Endothelial cell of umbilical vein (primary cell): ENCODE measurements around the gene TCF7. TPM values are rescaled to one million over a fixed set of nuclear protein-coding genes. Genes with fewer than 3 reads are reported as not detected.

Experiments
- BruUV-seq: library from RNA; stranded (reverse); fragments of 400-500 nt; replicated peaks from 2 replicates; lab custom pipeline; 2021; lab: Mats Ljungman, UMichigan
- CTCF ChIA-PET: fragments of 300-600, 350-600 bp; sonication (Branson Sonifier 250); formaldehyde crosslinking; loops from one replicate; lab custom pipeline; 2021; ENCODE audit warnings: antibody characterized with exemption, inconsistent platforms; lab: Charles Lee
- POLR2A ChIA-PET: fragments of 300-600, 350-600 bp; sonication (Branson Sonifier 250); formaldehyde crosslinking; loops from one replicate; lab custom pipeline; 2021; ENCODE audit warnings: antibody characterized with exemption, inconsistent platforms; lab: Charles Lee
- DNase-seq: peaks from one replicate; pipeline ENCODE4 v3.0.0-alpha.2; 2011; ENCODE audit warnings: low read depth, low spot score
- FAIRE-seq: peaks from 2 replicates; lab custom pipeline; 2011; peaks lifted over from hg19 to GRCh38; lab: Jason Lieb, UNC
- H2AFZ ChIP-seq: 2 replicates; pipeline ENCODE4 v1.6.0; 2012; ENCODE audit warnings: low read depth, low read length, control low read depth, inconsistent platforms
- H3K27ac ChIP-seq: 2 replicates; pipeline ENCODE4 v1.5.1; 2011; ENCODE audit warnings: low read depth, mild to moderate bottlenecking, control low read depth, low read length, moderate library complexity; ENCODE audit not compliant: insufficient read depth
- H3K27me3 ChIP-seq, 2 experiments: 2 replicates each; pipeline versions ENCODE4 v1.6.0 to v1.6.1; 2011; ENCODE audit warnings: low read length in 2 of 2, mixed read lengths in 1 of 2; ENCODE audit not compliant: control insufficient read depth in 2 of 2, insufficient read depth in 2 of 2
- H3K36me3 ChIP-seq, 2 experiments: 2 replicates in 1 of 2; 3 replicates in 1 of 2; pipeline ENCODE4 v1.5.1; 2011; ENCODE audit warnings: low read length in 2 of 2, mild to moderate bottlenecking in 1 of 2, moderate library complexity in 1 of 2; ENCODE audit not compliant: control insufficient read depth in 2 of 2, insufficient read depth in 2 of 2; ENCODE audit errors: extremely low read depth in 1 of 2
- H3K4me1 ChIP-seq: 3 replicates; pipeline ENCODE4 v1.5.1; 2011; ENCODE audit warnings: mild to moderate bottlenecking, low read length; ENCODE audit not compliant: control insufficient read depth, insufficient read depth; ENCODE audit errors: extremely low read depth
- H3K4me2 ChIP-seq: 2 replicates; pipeline ENCODE4 v1.6.1; 2011; ENCODE audit warnings: low read length, control low read depth, mixed read lengths; ENCODE audit not compliant: insufficient read depth
- H3K4me3 ChIP-seq, 3 experiments: fragments of 200-600 bp in 1 of 3; sonication (generic), shearing (Covaris generic) in 1 of 3; replicated peaks in 1 of 3; 2 replicates each; pipeline ENCODE4 v1.5.1; 2011 to 2016; ENCODE audit warnings: control low read depth in 3 of 3, low read length in 3 of 3, mild to moderate bottlenecking in 2 of 3, inconsistent platforms in 1 of 3, low read depth in 1 of 3, moderate library complexity in 1 of 3; ENCODE audit not compliant: insufficient read depth in 1 of 3
- H3K79me2 ChIP-seq: 2 replicates; pipeline ENCODE4 v1.6.0; 2012; ENCODE audit warnings: low read length, inconsistent platforms; ENCODE audit not compliant: control insufficient read depth, insufficient read depth
- H3K9ac ChIP-seq: replicated peaks from 2 replicates; pipeline ENCODE3; 2011; ENCODE audit warnings: low read length, control low read depth; ENCODE audit not compliant: insufficient read depth; ENCODE audit errors: extremely low read depth
- H3K9me1 ChIP-seq: replicated peaks from 3 replicates; pipeline ENCODE4 v1.6.0; 2011; ENCODE audit warnings: mild to moderate bottlenecking, low read length; ENCODE audit not compliant: control insufficient read depth, insufficient read depth; ENCODE audit errors: extremely low read depth
- H3K9me3 ChIP-seq: replicated peaks from 2 replicates; pipeline ENCODE4 v1.5.1; 2012; ENCODE audit warnings: low read length, inconsistent platforms; ENCODE audit not compliant: control insufficient read depth, insufficient read depth
- H4K20me1 ChIP-seq: replicated peaks from 2 replicates; pipeline ENCODE3; 2011; ENCODE audit warnings: mild to moderate bottlenecking, low read length; ENCODE audit not compliant: control insufficient read depth, insufficient read depth; ENCODE audit errors: extremely low read depth
- EZH2 ChIP-seq: IDR thresholded peaks from 2 replicates; pipeline ENCODE4 v1.6.1; 2012; ENCODE audit warnings: borderline replicate concordance, low read depth, mild to moderate bottlenecking, moderate library complexity, low read length, inconsistent platforms; ENCODE audit not compliant: severe bottlenecking
- GATA2 ChIP-seq: IDR thresholded peaks from 2 replicates; pipeline ENCODE4 v1.7.0; 2011; ENCODE audit warnings: low read depth, mild to moderate bottlenecking, moderate library complexity, mixed read lengths, low read length; ENCODE audit not compliant: insufficient read length, insufficient read depth
- JUN ChIP-seq: IDR thresholded peaks from 2 replicates; pipeline ENCODE4 v1.6.1; 2011; ENCODE audit warnings: borderline replicate concordance, low read depth; ENCODE audit not compliant: insufficient read length, insufficient read depth
- MYC ChIP-seq: IDR thresholded peaks from one replicate; pipeline ENCODE4 v1.6.1; 2011; ENCODE audit warnings: mild to moderate bottlenecking, low read depth, low read length
- POLR2A ChIP-seq: IDR thresholded peaks from 2 replicates; pipeline ENCODE4 v1.6.1; 2012; ENCODE audit warnings: low read depth, mild to moderate bottlenecking, control low read depth, low read length
- POLR2AphosphoS5 ChIP-seq: IDR thresholded peaks from 2 replicates; pipeline ENCODE4 v1.6.1; 2012; ENCODE audit warnings: low read depth, mild to moderate bottlenecking, control low read depth, low read length, moderate library complexity; ENCODE audit not compliant: insufficient read depth
- dilution Hi-C: fragments of 300-500 bp; cut with MboI; formaldehyde crosslinking; loops from one replicate; pipeline ENCODE4 v1.15.0; 2019; ENCODE audit warnings: low sequenced_read_pairs; ENCODE audit not compliant: extremely low pct_ligation_motif_present
- intact Hi-C: fragments of 100-400 bp; cut with micrococcal nuclease; formaldehyde crosslinking; loops from one replicate; pipeline ENCODE4 v1.10.0; 2022
- polyA plus RNA-seq, 4 experiments: library from polyadenylated mRNA; depleted of rRNA in 3 of 4; stranded (reverse) in 3 of 4; unstranded in 1 of 4; fragments of >200 nt; gene quantifications; 2 replicates each; pipeline versions ENCODE4 v1.2.1 to v1.2.3, GENCODE V29; 2011 to 2012; ENCODE audit warnings: missing spikeins in 1 of 4
- total RNA-seq: library from RNA; stranded (reverse); gene quantifications from 2 replicates; pipeline ENCODE4 v1.2.3, GENCODE V29; 2021

TCF7 gene
- total and polyA plus RNA-seq, 2 donors (not counting 3 experiments of a cell fraction or from before 2014, with no cell fraction given) = 1.8 to 2.5 TPM

GRCh38 chr5:134131578-134132350 is 17.3 kb downstream of the TCF7 start:
- TF ChIP-seq JUN = no peak
- TF ChIP-seq EZH2 = no peak
- TF ChIP-seq GATA2 = no peak
- no peak for TF ChIP-seq MYC
- TF ChIP-seq POLR2A = no peak
- no peak for TF ChIP-seq POLR2AphosphoS5
- Histone ChIP-seq H3K4me2 (no peak overlapping the region), H3K9me1 (no peaks in the 10 kb centered on the region), H3K4me3 (no peak overlapping the region), H4K20me1 (no peaks in the 10 kb centered on the region), H2AFZ (no peak overlapping the region), H3K9me3 (no peaks in the 10 kb centered on the region), H3K27ac (no peak overlapping the region), H3K27me3 (no peaks in the 10 kb centered on the region), H3K4me1 (peaks cover 9% of the 10 kb centered on the region), H3K9ac (no peak overlapping the region), H3K79me2 (no peaks in the 10 kb centered on the region), H3K36me3 (peaks cover 0 to 6% of the 10 kb centered on the region in 2 experiments)
- ChIA-PET CTCF (interaction anchor here (1.7 kb wide), 1 partner anchor 92 kb away, joined by 6 read pairs; no protein-coding TSS in a partner anchor), POLR2A (no interaction called here)
- FAIRE-seq (no peak), DNase-seq (no peak)
- intact Hi-C loops (no loop called here), dilution Hi-C loops (no loop called here)
- BruUV-seq = no TSS peak
